HepG2 (cell line): ENCODE data around the gene SMO. TPM values are rescaled to one million over a fixed set of nuclear protein-coding genes. Genes with fewer than 3 reads are reported as not detected.

Source experiments
- ATAC-seq: fragments of 200-7000 bp; cut with Tn5 transposase; 3 replicates; pipeline ENCODE4 v1.9.1; 2020; ENCODE audit warnings: mild to moderate bottlenecking, moderate library complexity
- BruUV-seq: library from RNA; stranded (reverse); fragments of 400-500 nt; replicated peaks from 2 replicates; lab custom pipeline; 2021; lab: Mats Ljungman, UMichigan
- CTCF ChIA-PET: fragments of 300-600 bp; formaldehyde crosslinking; extraction: SDS; loops from one replicate; lab custom pipeline; 2021; ENCODE audit warnings: low total read pairs, inconsistent platforms, low intra/inter-chr PET ratio; lab: Yijun Ruan, JAX
- POLR2A ChIA-PET: fragments of 350-600 bp; sonication (Branson Sonifier 250); formaldehyde crosslinking; loops from one replicate; lab custom pipeline; 2020; ENCODE audit warnings: antibody characterized with exemption, inconsistent platforms; lab: Yijun Ruan, JAX
- DNase-seq: peaks from one replicate; pipeline ENCODE4 v3.0.0-alpha.2; 2015; ENCODE audit warnings: low spot score
- FAIRE-seq: peaks from 3 replicates; lab custom pipeline; 2011; peaks lifted over from hg19 to GRCh38; lab: Jason Lieb, UNC
- H2AFZ ChIP-seq: one replicate; pipeline ENCODE4 v1.6.1; 2011; ENCODE audit warnings: low read length, inconsistent platforms
- H3K27ac ChIP-seq: fragments of 300-600 bp; 3 replicates; pipeline ENCODE4 v1.8.0; 2011; ENCODE audit warnings: mixed run types, mild to moderate bottlenecking, mixed read lengths, low read length, inconsistent platforms; ENCODE audit not compliant: insufficient read depth; ENCODE audit errors: extremely low read length
- H3K27me3 ChIP-seq, 2 experiments: fragments of 200-600 bp in 1 of 2; 2 replicates in 1 of 2; 3 replicates in 1 of 2; pipeline versions ENCODE4 v1.6.0 to v1.8.0; 2011; ENCODE audit warnings: low read length in 2 of 2, mild to moderate bottlenecking in 2 of 2, moderate library complexity in 2 of 2, inconsistent platforms in 1 of 2; ENCODE audit not compliant: insufficient read depth in 2 of 2, control insufficient read depth in 1 of 2
- H3K36me3 ChIP-seq, 2 experiments: fragments of 200-600 bp in 1 of 2; replicated peaks in 1 of 2; 2 replicates in 1 of 2; 3 replicates in 1 of 2; pipeline versions ENCODE4 v1.5.1 to v1.8.0; 2011; ENCODE audit warnings: low read length in 2 of 2, inconsistent platforms in 1 of 2; ENCODE audit not compliant: insufficient read depth in 2 of 2, control insufficient read depth in 1 of 2
- H3K4me1 ChIP-seq: 2 replicates; pipeline ENCODE4 v1.5.1; 2012; ENCODE audit warnings: low read length, inconsistent platforms; ENCODE audit not compliant: insufficient read depth
- H3K4me2 ChIP-seq: 2 replicates; pipeline ENCODE4 v1.6.0; 2011; ENCODE audit warnings: low read depth, low read length, inconsistent platforms
- H3K4me3 ChIP-seq, 3 experiments: fragments of 200-600 bp in 1 of 3; sonication (generic), shearing (Covaris generic) in 1 of 3; replicated peaks in 1 of 3; 2 replicates each; pipeline ENCODE4 v1.5.1; 2011 to 2016; ENCODE audit warnings: low read length in 3 of 3, inconsistent platforms in 2 of 3, low read depth in 2 of 3, mild to moderate bottlenecking in 2 of 3, control low read depth in 1 of 3, mixed read lengths in 1 of 3; ENCODE audit not compliant: insufficient read depth in 1 of 3
- H3K79me2 ChIP-seq: one replicate; pipeline ENCODE4 v1.6.1; 2011; ENCODE audit warnings: low read length, inconsistent platforms; ENCODE audit not compliant: insufficient read depth
- H3K9ac ChIP-seq: 2 replicates; pipeline ENCODE4 v1.6.0; 2011; ENCODE audit warnings: mild to moderate bottlenecking, low read depth, low read length, inconsistent platforms; ENCODE audit not compliant: insufficient read depth
- H3K9me3 ChIP-seq: 2 replicates; pipeline ENCODE4 v1.5.1; 2012; ENCODE audit warnings: mild to moderate bottlenecking, low read length
- H4K20me1 ChIP-seq: 2 replicates; pipeline ENCODE4 v1.6.0; 2011; ENCODE audit warnings: inconsistent platforms, mild to moderate bottlenecking, low read length, moderate library complexity; ENCODE audit not compliant: insufficient read depth
- FOXK2 ChIP-seq: fragments of 450-650 bp; IDR thresholded peaks from 2 replicates; pipeline ENCODE4 v1.6.1; 2016
- HDAC1 ChIP-seq: sonication (generic); formaldehyde crosslinking; IDR thresholded peaks from 2 replicates; pipeline ENCODE4 v1.5.1; 2020; ENCODE audit warnings: mild to moderate bottlenecking, missing genetic modification reagents
- HNF4A ChIP-seq: sonication (generic); formaldehyde crosslinking; IDR thresholded peaks from 2 replicates; pipeline ENCODE4 v1.4.0; 2020; ENCODE audit warnings: missing genetic modification reagents
- TFAP4 ChIP-seq: sonication (generic); IDR thresholded peaks from 2 replicates; pipeline ENCODE4 v1.6.1; 2016; ENCODE audit warnings: low read depth, borderline replicate concordance
- TRAFD1 ChIP-seq: sonication (generic); formaldehyde crosslinking; IDR thresholded peaks from 2 replicates; pipeline ENCODE4 v1.5.1; 2020; ENCODE audit warnings: missing genetic modification reagents, mild to moderate bottlenecking, borderline replicate concordance
- ZNF274 ChIP-seq: sonication (generic); formaldehyde crosslinking; IDR thresholded peaks from 2 replicates; pipeline ENCODE4 v1.5.1; 2020; ENCODE audit warnings: mild to moderate bottlenecking, missing genetic modification reagents
- ZNF296 ChIP-seq: sonication (generic); formaldehyde crosslinking; conservative IDR thresholded peaks from 2 replicates; pipeline ENCODE4 v1.5.0; 2020; ENCODE audit warnings: mild to moderate bottlenecking, missing genetic modification reagents
- ZNF331 ChIP-seq: sonication (generic); formaldehyde crosslinking; IDR thresholded peaks from 2 replicates; pipeline ENCODE4 v1.4.0; 2020; ENCODE audit warnings: missing genetic modification reagents
- ZNF563 ChIP-seq: sonication (generic); formaldehyde crosslinking; IDR thresholded peaks from 2 replicates; pipeline ENCODE4 v1.8.0; 2022; ENCODE audit warnings: mild to moderate bottlenecking, moderate library complexity, missing genetic modification reagents
- ZNF574 ChIP-seq: sonication (generic); formaldehyde crosslinking; IDR thresholded peaks from 2 replicates; pipeline ENCODE4 v1.4.0; 2020; ENCODE audit warnings: missing genetic modification reagents
- WGBS: methylation state at CpG from one replicate; pipeline ENCODE4 v1.1.6; 2017; ENCODE audit warnings: low lambda C conversion rate; 5-methylcytosine and 5-hydroxymethylcytosine counted together
- in situ Hi-C: cut with HindIII; loops from 2 replicates; pipeline ENCODE4 v1.10.0; 2017; ENCODE audit warnings: low pct_unique_long_range_greater_than_20kb; ENCODE audit not compliant: extremely low pct_ligation_motif_present
- intact Hi-C: fragments of 100-400 bp; cut with micrococcal nuclease; formaldehyde crosslinking; loops from one replicate; pipeline ENCODE4 v1.10.0; 2022; ENCODE audit not compliant: unreplicated experiment
- polyA plus RNA-seq, 8 experiments: library from polyadenylated mRNA; depleted of rRNA in 3 of 8; stranded (reverse) in 7 of 8; unstranded in 1 of 8; fragments of >200 nt; fragmentation: Illumina TruSeq in 4 of 8; extraction: Trizol in 4 of 8; gene quantifications; 2 replicates each; pipeline versions ENCODE4 v1.2.1 to v1.2.3, GENCODE V29; 2011 to 2016; ENCODE audit warnings: low read depth in 4 of 8, missing spikeins in 1 of 8, mixed read lengths in 1 of 8; ENCODE audit not compliant: insufficient read depth in 1 of 8
- total RNA-seq, 5 experiments: library from RNA; depleted of rRNA; stranded (reverse); fragments of >200 nt; fragmentation: Illumina TruSeq; extraction: Trizol; gene quantifications; 2 replicates each; pipeline ENCODE4 v1.2.3, GENCODE V29; 2016; ENCODE audit warnings: low read depth in 1 of 5

SMO gene
- total and polyA plus RNA-seq, 2 of the 13 experiments (the other 11 are each of a cell fraction or from before 2014, with no cell fraction given), result 23.8 to 32.3 TPM

GRCh38 chr7:129144834-129145668, 43.4 kb upstream of the SMO start (continued):
- TF ChIP-seq ZNF563 (CRISPR knock-in tag), result 0 out of 2 replicates have a peak, but pooled peaks have one; percentile 46
- no peak for TF ChIP-seq ZNF296 (CRISPR knock-in tag)
- peak; percentile 68 for TF ChIP-seq ZNF574 (CRISPR knock-in tag)
- 0 out of 2 replicates have a peak, but pooled peaks have one; percentile 24 for TF ChIP-seq ZNF274 (CRISPR knock-in tag)

- ATAC-seq (no peak), DNase-seq (no peak), FAIRE-seq (peak; percentile 36)
- Histone ChIP-seq H3K36me3 (no peaks in the 10 kb centered on the region), H2AFZ (no peak overlapping the region), H3K9me3 (no peaks in the 10 kb centered on the region), H3K27ac (no peak overlapping the region), H3K4me3 (no peak overlapping the region), H3K4me2 (0 out of 2 replicates have a peak overlapping the region, but pooled peaks have one; percentile 91), H3K27me3 (peaks cover 0 to 17% of the 10 kb centered on the region in 2 experiments; a peak in 2 of 5 replicates), H3K9ac (no peak overlapping the region), H4K20me1 (no peaks in the 10 kb centered on the region), H3K79me2 (no peaks in the 10 kb centered on the region), H3K4me1 (peaks cover 35% of the 10 kb centered on the region)
- ChIA-PET POLR2A (no interaction called here), CTCF (no interaction called here)
- in situ Hi-C loops (no loop called here), intact Hi-C loops (no loop called here)
- BruUV-seq, result TSS peak; percentile 43
- WGBS, result 75% methylated on average over 8 of the region's 8 CpGs
- TF ChIP-seq FOXK2 (no peak), TRAFD1 (CRISPR knock-in tag) (no peak), HNF4A (CRISPR knock-in tag) (peak; percentile 20; the same call in 1 of the 2 replicates), TFAP4 (peak; percentile 43; the same call in 1 of the 2 replicates), HDAC1 (CRISPR knock-in tag) (no peak), ZNF331 (CRISPR knock-in tag) (no peak)
These were observed 42.0 kb upstream of the SMO start for GRCh38 chr7:129146237-129146979.
